Measurements from ENCODE around the gene PIEZO2. TPM values are rescaled to one million over a fixed set of nuclear protein-coding genes. Genes with fewer than 3 reads are reported as not detected.

PIEZO2 gene
- total and polyA plus RNA-seq, 7 donors, result 1.4 to 35.2 (median 25.1) TPM; not detected in 1

DNA sequence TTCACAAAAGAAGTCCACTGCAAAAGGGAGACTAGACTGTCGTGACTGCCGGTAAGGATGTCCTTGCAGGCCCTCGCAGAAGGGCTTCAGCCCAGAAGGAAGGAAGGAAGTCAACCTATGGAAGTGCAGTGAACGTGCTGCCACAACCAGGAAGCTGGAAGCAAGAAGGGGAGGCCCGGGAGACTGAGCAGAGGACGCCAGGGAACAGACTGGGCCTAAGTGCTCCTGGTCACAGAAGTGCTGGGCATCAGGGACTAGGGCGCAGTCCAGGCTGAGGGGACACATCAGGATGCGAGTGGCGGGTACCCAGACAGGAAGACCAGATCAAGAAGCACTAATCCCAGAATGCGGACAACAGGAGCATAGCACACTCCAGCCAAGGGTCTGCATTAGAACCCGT is 78.8 kb downstream of the PIEZO2 start:
- Histone ChIP-seq H3K36me3 (no peaks in the 10 kb centered on the region), H3K4me1 (no peaks in the 10 kb centered on the region), H3K4me3 (no peak overlapping the region), H3K27me3 (no peaks in the 10 kb centered on the region), H3K9me3 (no peaks in the 10 kb centered on the region), H3K27ac (no peak overlapping the region)
- WGBS, 2 donors, result 79 to 89% methylated on average over 11 of the region's 11 CpGs
- TF ChIP-seq POLR2AphosphoS5 (IDR thresholded peaks at IDR 0.05) (no peak), EP300 (IDR thresholded peaks at IDR 0.05) (no peak), POLR2A (IDR thresholded peaks at IDR 0.05) (no peak)
- TF ChIP-seq, protein P1, sequence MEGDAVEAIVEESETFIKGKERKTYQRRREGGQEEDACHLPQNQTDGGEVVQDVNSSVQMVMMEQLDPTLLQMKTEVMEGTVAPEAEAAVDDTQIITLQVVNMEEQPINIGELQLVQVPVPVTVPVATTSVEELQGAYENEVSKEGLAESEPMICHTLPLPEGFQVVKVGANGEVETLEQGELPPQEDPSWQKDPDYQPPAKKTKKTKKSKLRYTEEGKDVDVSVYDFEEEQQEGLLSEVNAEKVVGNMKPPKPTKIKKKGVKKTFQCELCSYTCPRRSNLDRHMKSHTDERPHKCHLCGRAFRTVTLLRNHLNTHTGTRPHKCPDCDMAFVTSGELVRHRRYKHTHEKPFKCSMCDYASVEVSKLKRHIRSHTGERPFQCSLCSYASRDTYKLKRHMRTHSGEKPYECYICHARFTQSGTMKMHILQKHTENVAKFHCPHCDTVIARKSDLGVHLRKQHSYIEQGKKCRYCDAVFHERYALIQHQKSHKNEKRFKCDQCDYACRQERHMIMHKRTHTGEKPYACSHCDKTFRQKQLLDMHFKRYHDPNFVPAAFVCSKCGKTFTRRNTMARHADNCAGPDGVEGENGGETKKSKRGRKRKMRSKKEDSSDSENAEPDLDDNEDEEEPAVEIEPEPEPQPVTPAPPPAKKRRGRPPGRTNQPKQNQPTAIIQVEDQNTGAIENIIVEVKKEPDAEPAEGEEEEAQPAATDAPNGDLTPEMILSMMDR (IDR thresholded peaks at IDR 0.05), result no peak
- DNase-seq, result no peak
- intact Hi-C loops (cut with DNase I), result no loop called here

DNA sequence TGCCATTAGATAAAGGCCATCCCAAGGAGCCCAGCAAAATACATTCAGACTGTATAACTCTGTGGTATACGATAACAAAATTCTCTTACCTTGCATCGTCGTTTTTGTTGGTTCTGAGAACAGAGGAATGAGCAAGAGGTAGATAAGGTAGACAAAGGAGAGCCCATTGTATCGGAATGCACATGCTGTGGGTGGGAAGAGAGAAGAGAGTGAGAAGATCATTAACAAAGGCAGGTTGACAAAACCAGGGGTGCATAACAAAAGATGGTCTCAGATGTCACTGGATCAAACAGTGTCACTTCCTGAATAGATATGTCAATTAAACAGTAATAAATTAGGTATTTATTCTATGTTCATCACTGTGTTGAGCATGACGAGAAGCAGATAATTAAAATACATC is 83.3 kb downstream of the PIEZO2 start:
- Histone ChIP-seq H3K27me3 (no peaks in the 10 kb centered on the region), H3K4me3 (no peak overlapping the region), H3K9me3 (no peaks in the 10 kb centered on the region), H3K36me3 (no peaks in the 10 kb centered on the region), H3K4me1 (no peaks in the 10 kb centered on the region), H3K27ac (no peak overlapping the region)
- 82 to 84% methylated on average over 5 of the region's 5 CpGs for WGBS, 2 donors
- DNase-seq, result no peak
- no peak for TF ChIP-seq POLR2A (IDR thresholded peaks at IDR 0.05)
- no peak for TF ChIP-seq POLR2AphosphoS5 (IDR thresholded peaks at IDR 0.05)
- TF ChIP-seq EP300 (IDR thresholded peaks at IDR 0.05), result no peak
- TF ChIP-seq, protein P1 (IDR thresholded peaks at IDR 0.05), result no peak
- intact Hi-C loops (cut with DNase I), result no loop called here

DNA sequence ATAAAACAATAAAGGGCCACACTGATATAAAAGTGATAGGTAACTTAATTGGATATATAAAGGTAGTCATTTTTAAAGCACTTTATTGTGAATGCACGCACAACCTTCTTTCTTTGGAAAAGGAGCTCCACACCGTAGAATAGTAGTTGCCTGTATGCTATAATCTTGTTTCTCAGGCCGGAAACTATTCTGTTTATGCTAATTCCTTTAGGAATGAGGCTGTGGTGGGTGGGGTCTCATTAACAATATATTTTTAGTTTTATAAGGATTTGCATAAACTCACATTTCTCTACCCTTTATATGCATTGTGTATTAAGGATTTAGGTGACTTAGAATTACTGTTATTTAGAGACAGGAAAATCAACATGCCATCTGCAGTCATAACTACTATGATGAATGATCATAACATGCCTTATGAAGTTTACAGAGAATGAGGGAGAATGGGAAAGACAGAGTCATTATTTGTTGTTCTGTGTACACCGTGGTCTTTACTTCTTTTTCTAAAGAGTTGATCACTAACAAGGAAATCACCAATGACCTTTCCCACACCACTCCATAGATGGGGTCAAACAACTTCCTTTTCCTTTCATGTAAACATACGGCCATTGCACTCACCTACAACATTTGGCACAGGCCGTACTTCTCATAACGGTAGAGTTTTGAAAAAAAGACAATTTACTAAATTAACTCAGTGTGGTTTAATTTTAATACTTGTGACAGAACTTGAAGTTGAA is 84.5 kb downstream of the PIEZO2 start:
- Histone ChIP-seq H3K4me3 (no peak overlapping the region), H3K9me3 (no peaks in the 10 kb centered on the region), H3K36me3 (no peaks in the 10 kb centered on the region), H3K27me3 (no peaks in the 10 kb centered on the region), H3K4me1 (no peaks in the 10 kb centered on the region), H3K27ac (no peak overlapping the region)
- 57 to 82% methylated on average over 7 of the region's 7 CpGs for WGBS, 2 donors
- TF ChIP-seq, protein P1 (IDR thresholded peaks at IDR 0.05), result no peak
- TF ChIP-seq EP300 (IDR thresholded peaks at IDR 0.05) (no peak), POLR2A (IDR thresholded peaks at IDR 0.05) (no peak), POLR2AphosphoS5 (IDR thresholded peaks at IDR 0.05) (no peak)
- DNase-seq, result no peak
- intact Hi-C loops (cut with DNase I), result no loop called here

DNA sequence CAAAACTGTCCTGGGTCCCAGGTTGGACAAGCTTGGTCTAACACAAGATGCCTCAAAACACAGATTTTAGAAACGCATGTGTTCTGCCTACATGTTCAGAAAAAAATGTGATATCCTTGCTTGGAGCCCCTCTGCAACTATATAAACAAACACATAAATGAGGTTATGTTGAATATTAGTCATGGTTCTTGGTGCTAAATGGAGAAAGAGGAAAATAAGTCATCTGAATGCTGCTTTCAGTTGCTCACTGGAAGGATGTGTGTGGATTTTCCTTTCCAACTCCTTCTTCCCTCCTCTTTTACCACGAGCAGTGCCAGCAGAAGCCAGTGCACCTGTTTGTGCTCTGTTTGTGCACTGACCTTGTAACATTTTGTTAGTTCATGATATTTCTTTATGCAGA is 85.3 kb downstream of the PIEZO2 start:
- H3K36me3 ChIP-seq, result no peaks in the 10 kb centered on the region
- H3K9me3 ChIP-seq, result no peaks in the 10 kb centered on the region
- no peaks in the 10 kb centered on the region for H3K4me1 ChIP-seq
- 62 to 75% methylated on average over 2 of the region's 2 CpGs for WGBS, 2 donors
- intact Hi-C loops (cut with DNase I), result no loop called here
- H3K4me3 ChIP-seq, result no peak overlapping the region
- H3K27me3 ChIP-seq, result no peaks in the 10 kb centered on the region
- H3K27ac ChIP-seq, result no peak overlapping the region
- no peak for DNase-seq
- TF ChIP-seq, protein P1 (IDR thresholded peaks at IDR 0.05), result no peak
- TF ChIP-seq POLR2A (IDR thresholded peaks at IDR 0.05), result no peak
- no peak for TF ChIP-seq EP300 (IDR thresholded peaks at IDR 0.05)
- TF ChIP-seq POLR2AphosphoS5 (IDR thresholded peaks at IDR 0.05), result no peak

DNA sequence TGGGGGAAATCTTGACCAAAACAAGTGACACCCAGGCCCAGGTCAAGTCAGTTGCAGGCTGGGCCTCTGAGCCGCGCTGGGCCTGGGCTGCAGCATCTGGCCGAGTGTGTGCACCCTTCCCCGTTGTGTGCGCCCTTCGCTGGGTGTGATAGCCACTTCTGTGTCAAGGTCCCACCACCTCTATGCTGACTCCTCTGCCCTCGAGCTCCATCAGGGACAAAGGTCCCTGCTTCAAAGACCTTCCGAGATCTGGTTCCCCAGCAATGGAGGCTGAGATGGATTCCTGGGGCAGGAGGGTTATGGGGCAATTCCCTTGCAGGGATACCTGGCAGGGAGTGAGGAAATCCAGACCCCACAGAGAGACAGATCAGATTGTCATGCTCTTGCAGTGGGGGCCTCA is 93.6 kb downstream of the PIEZO2 start:
- intact Hi-C loops (cut with DNase I), result no loop called here
- no peaks in the 10 kb centered on the region for H3K9me3 ChIP-seq
- H3K27ac ChIP-seq, result no peak overlapping the region
- DNase-seq, result no peak
- no peaks in the 10 kb centered on the region for H3K27me3 ChIP-seq
- TF ChIP-seq, protein P1 (IDR thresholded peaks at IDR 0.05), result no peak
- TF ChIP-seq EP300 (IDR thresholded peaks at IDR 0.05) (no peak), POLR2AphosphoS5 (IDR thresholded peaks at IDR 0.05) (no peak), POLR2A (IDR thresholded peaks at IDR 0.05) (no peak)
- 94% methylated on average over 8 of the region's 8 CpGs for WGBS, 2 donors
- H3K36me3 ChIP-seq, result no peaks in the 10 kb centered on the region
- no peaks in the 10 kb centered on the region for H3K4me1 ChIP-seq
- no peak overlapping the region for H3K4me3 ChIP-seq
